IMR-90 (cell line): ENCODE results near the gene ZNF200. TPM values are rescaled to one million over a fixed set of nuclear protein-coding genes. Genes with fewer than 3 reads are reported as not detected.

Experiments used
- ATAC-seq: fragments of 200-7000 bp; cut with Tn5 transposase; 2 replicates; pipeline ENCODE4 v1.9.1; 2020; ENCODE audit warnings: low read depth, mild to moderate bottlenecking, moderate library complexity
- BruUV-seq: library from RNA; stranded (reverse); fragments of 400-500 nt; replicated peaks from 2 replicates; lab custom pipeline; 2021; lab: Mats Ljungman, UMichigan
- CTCF ChIA-PET: fragments of 300-600 bp; formaldehyde crosslinking; extraction: SDS; loops from one replicate; lab custom pipeline; 2021; ENCODE audit warnings: antibody characterized with exemption; lab: Yijun Ruan, JAX
- POLR2A ChIA-PET: fragments of 300-600 bp; sonication (Branson Sonifier 250); formaldehyde crosslinking; loops from one replicate; lab custom pipeline; 2022; ENCODE audit warnings: antibody characterized with exemption; ENCODE audit not compliant: unreplicated experiment; lab: Charles Lee
- DNase-seq: peaks from one replicate; pipeline ENCODE4 v3.0.0; 2013
- H2AFZ ChIP-seq: replicated peaks from 2 replicates; pipeline ENCODE3; 2013; ENCODE audit warnings: low read length, mild to moderate bottlenecking; ENCODE audit not compliant: poor library complexity
- H2AK5ac ChIP-seq: 2 replicates; pipeline ENCODE4 v1.6.1; 2013; ENCODE audit warnings: low read depth, low read length, inconsistent platforms
- H2AK9ac ChIP-seq: replicated peaks from 2 replicates; pipeline ENCODE3; 2013; ENCODE audit warnings: mild to moderate bottlenecking, low read depth, low read length, moderate library complexity; ENCODE audit not compliant: poor library complexity
- H2BK120ac ChIP-seq: 2 replicates; pipeline ENCODE4 v1.6.1; 2013; ENCODE audit warnings: low read depth, low read length, inconsistent platforms
- H2BK15ac ChIP-seq: 3 replicates; pipeline ENCODE4 v1.6.1; 2013; ENCODE audit warnings: low read depth, low read length, inconsistent platforms
- H2BK20ac ChIP-seq: 2 replicates; pipeline ENCODE4 v1.6.1; 2013; ENCODE audit warnings: low read depth, mild to moderate bottlenecking, inconsistent platforms, low read length, moderate library complexity
- H2BK5ac ChIP-seq: 2 replicates; pipeline ENCODE4 v1.6.1; 2013; ENCODE audit warnings: mild to moderate bottlenecking, low read depth, low read length, inconsistent platforms; ENCODE audit not compliant: poor library complexity, severe bottlenecking
- H3K14ac ChIP-seq: replicated peaks from 2 replicates; pipeline ENCODE4 v1.6.1; 2013; ENCODE audit warnings: low read depth, low read length, inconsistent platforms
- H3K18ac ChIP-seq: 2 replicates; pipeline ENCODE4 v1.6.1; 2013; ENCODE audit warnings: low read depth, low read length, control low read depth
- H3K23ac ChIP-seq: 2 replicates; pipeline ENCODE4 v1.6.1; 2013; ENCODE audit warnings: low read depth, low read length, inconsistent platforms
- H3K27ac ChIP-seq: 2 replicates; pipeline ENCODE4 v1.5.1; 2013; ENCODE audit warnings: mild to moderate bottlenecking, control low read depth, low read length; ENCODE audit not compliant: insufficient read depth
- H3K27me3 ChIP-seq: 2 replicates; pipeline ENCODE4 v1.6.1; 2013; ENCODE audit warnings: low read length; ENCODE audit not compliant: control insufficient read depth, insufficient read depth
- H3K36me3 ChIP-seq: 2 replicates; pipeline ENCODE4 v1.6.1; 2013; ENCODE audit warnings: low read length, mixed read lengths; ENCODE audit not compliant: control insufficient read depth, insufficient read depth
- H3K4ac ChIP-seq: 2 replicates; pipeline ENCODE4 v1.6.1; 2013; ENCODE audit warnings: low read depth, low read length, inconsistent platforms
- H3K4me1 ChIP-seq: 2 replicates; pipeline ENCODE4 v1.6.1; 2013; ENCODE audit warnings: low read length, mixed read lengths; ENCODE audit not compliant: control insufficient read depth, insufficient read depth
- H3K4me2 ChIP-seq: 2 replicates; pipeline ENCODE4 v1.6.1; 2013; ENCODE audit warnings: low read depth, mild to moderate bottlenecking, control low read depth, low read length, moderate library complexity
- H3K4me3 ChIP-seq: 2 replicates; pipeline ENCODE4 v1.5.1; 2013; ENCODE audit warnings: low read depth, mild to moderate bottlenecking, control low read depth, low read length, moderate library complexity; ENCODE audit not compliant: insufficient read depth
- H3K56ac ChIP-seq: 2 replicates; pipeline ENCODE4 v1.6.1; 2013; ENCODE audit warnings: low read length, inconsistent platforms; ENCODE audit not compliant: insufficient read depth; ENCODE audit errors: extremely low read depth
- H3K79me1 ChIP-seq, 2 experiments: 2 replicates each; pipeline ENCODE4 v1.6.1; 2013; ENCODE audit warnings: low read length in 2 of 2, inconsistent platforms in 1 of 2, low read depth in 1 of 2
- H3K9ac ChIP-seq: 2 replicates; pipeline ENCODE4 v1.6.1; 2013; ENCODE audit warnings: low read depth, low read length, control low read depth
- H3K9me1 ChIP-seq: 2 replicates; pipeline ENCODE4 v1.6.1; 2013; ENCODE audit warnings: low read length, inconsistent platforms; ENCODE audit not compliant: insufficient read depth
- H3K9me3 ChIP-seq: 2 replicates; pipeline ENCODE4 v1.6.1; 2013; ENCODE audit warnings: low read length; ENCODE audit not compliant: control insufficient read depth, insufficient read depth
- H4K20me1 ChIP-seq: 2 replicates; pipeline ENCODE4 v1.6.1; 2013; ENCODE audit warnings: low read length, inconsistent platforms; ENCODE audit not compliant: insufficient read depth
- H4K5ac ChIP-seq: 2 replicates; pipeline ENCODE4 v1.6.1; 2013; ENCODE audit warnings: mild to moderate bottlenecking, low read depth, low read length, control low read depth
- H4K8ac ChIP-seq, 2 experiments: 2 replicates each; pipeline ENCODE4 v1.6.1; 2013; ENCODE audit warnings: low read depth in 2 of 2, low read length in 2 of 2, control low read depth in 1 of 2, inconsistent platforms in 1 of 2
- H4K91ac ChIP-seq: 2 replicates; pipeline ENCODE4 v1.6.1; 2013; ENCODE audit warnings: low read depth, low read length, inconsistent platforms; ENCODE audit not compliant: insufficient read depth
- BHLHE40 ChIP-seq: fragments of 150-350 bp; IDR thresholded peaks from 2 replicates; pipeline ENCODE4 v1.6.1; 2016; ENCODE audit warnings: mild to moderate bottlenecking, low read depth, low read length
- CEBPB ChIP-seq: IDR thresholded peaks from 2 replicates; pipeline ENCODE4 v1.6.1; 2012; ENCODE audit warnings: low read depth, low read length, improper control_type of control experiment
- CHD1 ChIP-seq: IDR thresholded peaks from 2 replicates; pipeline ENCODE4 v1.6.1; 2012; ENCODE audit warnings: low read depth, low read length, improper control_type of control experiment
- FOS ChIP-seq: fragments of 150-350 bp; IDR thresholded peaks from 2 replicates; pipeline ENCODE4 v1.6.1; 2016; ENCODE audit warnings: low read depth, low read length
- MAFK ChIP-seq: IDR thresholded peaks from 2 replicates; pipeline ENCODE4 v1.6.1; 2012; ENCODE audit warnings: low read depth, low read length, improper control_type of control experiment
- MAZ ChIP-seq: IDR thresholded peaks from 2 replicates; pipeline ENCODE4 v1.6.1; 2012; ENCODE audit warnings: low read depth, mild to moderate bottlenecking, low read length, improper control_type of control experiment, moderate library complexity, borderline replicate concordance
- MXI1 ChIP-seq: IDR thresholded peaks from 2 replicates; pipeline ENCODE4 v1.6.1; 2012; ENCODE audit warnings: low read depth, mild to moderate bottlenecking, low read length, moderate library complexity, borderline replicate concordance
- NFE2L2 ChIP-seq: fragments of 150-350 bp; IDR thresholded peaks from 2 replicates; pipeline ENCODE4 v1.6.1; 2016; ENCODE audit warnings: low read depth, mild to moderate bottlenecking, low read length
- POLR2A ChIP-seq: IDR thresholded peaks from 2 replicates; pipeline ENCODE4 v1.6.1; 2012; ENCODE audit warnings: mild to moderate bottlenecking, low read depth, low read length
- RCOR1 ChIP-seq: IDR thresholded peaks from 2 replicates; pipeline ENCODE4 v1.6.1; 2012; ENCODE audit warnings: mild to moderate bottlenecking, low read length, improper control_type of control experiment; ENCODE audit not compliant: insufficient replicate concordance
- RFX5 ChIP-seq: IDR thresholded peaks from 2 replicates; pipeline ENCODE4 v1.8.0; 2012; ENCODE audit warnings: low read depth, mild to moderate bottlenecking, low read length, moderate library complexity
- SMC3 ChIP-seq: fragments of 150-350 bp; IDR thresholded peaks from 2 replicates; pipeline ENCODE4 v1.6.1; 2016; ENCODE audit warnings: low read depth, mild to moderate bottlenecking, antibody characterized with exemption, low read length, moderate library complexity
- WGBS, 2 experiments: methylation state at CpG; one replicate each; pipeline versions ENCODE4 v1.1.5 to v1.1.7; 2013; ENCODE audit warnings: missing lambda C conversion rate in 2 of 2; ENCODE audit not compliant: insufficient read length in 1 of 2; ENCODE audit errors: extremely low coverage in 2 of 2; 5-methylcytosine and 5-hydroxymethylcytosine counted together
- dilution Hi-C: fragments of 300-500 bp; cut with HindIII; formaldehyde crosslinking; loops from one replicate; pipeline ENCODE4 v1.14.3; 2018; ENCODE audit warnings: low sequenced_read_pairs; ENCODE audit not compliant: unreplicated experiment
- in situ Hi-C: fragments of 300-500 bp; cut with MboI; formaldehyde crosslinking; loops from 3 replicates; pipeline ENCODE4 v1.14.3; 2019; ENCODE audit warnings: low sequenced_read_pairs, inconsistent platforms, mixed read lengths
- intact Hi-C: fragments of 100-400 bp; cut with micrococcal nuclease; formaldehyde crosslinking; loops from 2 replicates; pipeline ENCODE4 v1.10.0; 2022
- polyA plus RNA-seq, 3 experiments: library from polyadenylated mRNA; depleted of rRNA; stranded (reverse); fragments of >200 nt; gene quantifications; 2 replicates each; pipeline ENCODE4 v1.2.3, GENCODE V29; 2012; ENCODE audit warnings: low replicate concordance in 1 of 3
- total RNA-seq: library from RNA; depleted of rRNA; stranded (reverse); fragments of >200 nt; gene quantifications from 2 replicates; pipeline ENCODE4 v1.2.3, GENCODE V29; 2012
- TF ChIP-seq, protein P1 (sequence below): conservative IDR thresholded peaks from 2 replicates; pipeline ENCODE4 v1.5.1; 2012; ENCODE audit warnings: mild to moderate bottlenecking, low read depth, low read length, improper control_type of control experiment
- TF ChIP-seq, protein P2 (sequence below): fragments of 150-350 bp; IDR thresholded peaks from 2 replicates; pipeline ENCODE4 v1.6.1; 2017; ENCODE audit warnings: mild to moderate bottlenecking, antibody characterized with exemption, low read length, low read depth

The ZNF200 gene
- total and polyA plus RNA-seq, 2 of the 4 experiments (the other 2 are of a cell fraction), result 3.7 to 7.5 TPM

DNA sequence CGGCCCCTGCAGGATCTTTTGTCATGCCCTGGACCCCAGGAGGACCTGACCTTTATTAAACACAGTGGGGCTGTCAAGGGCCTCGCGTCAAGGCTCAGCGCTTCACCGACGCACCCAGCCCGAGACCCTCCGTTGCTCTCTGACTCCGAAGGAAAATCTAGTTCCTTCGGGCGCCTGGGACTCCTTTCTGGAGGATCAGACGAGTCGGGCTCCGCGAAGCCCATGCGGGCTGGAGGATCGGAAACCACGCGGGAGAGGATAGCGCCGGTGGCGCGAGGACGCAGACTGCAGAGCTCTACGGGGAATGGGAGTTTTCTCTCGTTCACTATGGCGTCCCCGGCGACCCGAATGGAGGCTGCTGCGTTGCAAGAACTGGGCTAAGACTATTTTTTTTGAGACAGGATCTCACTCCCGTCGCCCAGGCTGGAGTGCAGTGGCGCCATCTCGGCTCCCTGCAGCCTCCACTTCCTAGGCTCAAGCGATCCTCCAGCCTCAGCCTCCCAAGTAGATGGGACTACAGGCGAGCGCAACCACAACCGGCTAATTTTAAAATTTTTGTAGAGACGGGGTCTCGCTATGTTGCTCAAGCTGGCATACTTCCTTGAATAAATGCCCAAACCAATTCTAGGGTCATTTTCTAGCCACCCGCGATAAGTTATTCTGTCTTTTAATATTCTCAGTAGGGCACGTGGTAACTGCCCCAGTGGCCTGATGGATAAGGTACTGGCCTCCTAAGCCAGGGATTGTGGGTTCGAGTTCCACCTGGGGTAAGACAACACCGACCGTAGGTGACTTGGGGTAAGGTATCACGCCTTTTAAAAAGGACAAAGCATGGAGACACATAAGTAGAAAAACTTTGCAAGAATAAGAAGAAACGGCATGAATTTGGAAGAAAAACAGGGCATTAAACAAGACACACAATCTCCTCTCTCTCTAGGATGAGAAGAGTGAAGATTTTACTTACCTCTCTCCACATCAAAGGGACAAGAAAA, 41.4 kb downstream of the ZNF200 start:
- Histone ChIP-seq H3K4me1 (peaks cover 2% of the 10 kb centered on the region; the same call in 1 of the 2 replicates), H3K23ac (no peak overlapping the region), H3K4ac (no peak overlapping the region), H3K14ac (no peak overlapping the region), H3K4me3 (no peak overlapping the region), H4K20me1 (no peaks in the 10 kb centered on the region; the same call in 1 of the 2 replicates), H3K36me3 (no peaks in the 10 kb centered on the region), H3K79me1 (no peaks in the 10 kb centered on the region), H4K91ac (no peak overlapping the region), H4K8ac (no peak overlapping the region), H2AK5ac (no peak overlapping the region), H3K27me3 (peaks cover 11% of the 10 kb centered on the region; the same call in 1 of the 2 replicates), H3K9me3 (no peaks in the 10 kb centered on the region), H3K56ac (no peak overlapping the region), H2BK20ac (no peak overlapping the region), H2BK120ac (no peak overlapping the region), H3K4me2 (no peak overlapping the region), H2AK9ac (no peak overlapping the region), H4K5ac (no peak overlapping the region), H2BK5ac (no peak overlapping the region), H3K9ac (no peak overlapping the region), H3K18ac (no peak overlapping the region), H2AFZ (no peak overlapping the region), H2BK15ac (no peak overlapping the region), H3K9me1 (no peaks in the 10 kb centered on the region), H3K27ac (no peak overlapping the region)
- DNase-seq (no peak), ATAC-seq (no peak)
- CTCF ChIA-PET, result no interaction called here
- 64% methylated on average over 27 of the region's 49 CpGs; no CpG with 5 or more reads in 1 of the 2 experiments for WGBS, 2 experiments
- intact Hi-C loops, result no loop called here
- TF ChIP-seq POLR2A (no peak), NFE2L2 (no peak), CHD1 (no peak), CEBPB (no peak), MXI1 (no peak), SMC3 (no peak), MAFK (no peak), FOS (no peak), RCOR1 (no peak), BHLHE40 (no peak), RFX5 (no peak), MAZ (no peak)
- TF ChIP-seq, protein P1, sequence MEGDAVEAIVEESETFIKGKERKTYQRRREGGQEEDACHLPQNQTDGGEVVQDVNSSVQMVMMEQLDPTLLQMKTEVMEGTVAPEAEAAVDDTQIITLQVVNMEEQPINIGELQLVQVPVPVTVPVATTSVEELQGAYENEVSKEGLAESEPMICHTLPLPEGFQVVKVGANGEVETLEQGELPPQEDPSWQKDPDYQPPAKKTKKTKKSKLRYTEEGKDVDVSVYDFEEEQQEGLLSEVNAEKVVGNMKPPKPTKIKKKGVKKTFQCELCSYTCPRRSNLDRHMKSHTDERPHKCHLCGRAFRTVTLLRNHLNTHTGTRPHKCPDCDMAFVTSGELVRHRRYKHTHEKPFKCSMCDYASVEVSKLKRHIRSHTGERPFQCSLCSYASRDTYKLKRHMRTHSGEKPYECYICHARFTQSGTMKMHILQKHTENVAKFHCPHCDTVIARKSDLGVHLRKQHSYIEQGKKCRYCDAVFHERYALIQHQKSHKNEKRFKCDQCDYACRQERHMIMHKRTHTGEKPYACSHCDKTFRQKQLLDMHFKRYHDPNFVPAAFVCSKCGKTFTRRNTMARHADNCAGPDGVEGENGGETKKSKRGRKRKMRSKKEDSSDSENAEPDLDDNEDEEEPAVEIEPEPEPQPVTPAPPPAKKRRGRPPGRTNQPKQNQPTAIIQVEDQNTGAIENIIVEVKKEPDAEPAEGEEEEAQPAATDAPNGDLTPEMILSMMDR, result no peak
- TF ChIP-seq, protein P2, sequence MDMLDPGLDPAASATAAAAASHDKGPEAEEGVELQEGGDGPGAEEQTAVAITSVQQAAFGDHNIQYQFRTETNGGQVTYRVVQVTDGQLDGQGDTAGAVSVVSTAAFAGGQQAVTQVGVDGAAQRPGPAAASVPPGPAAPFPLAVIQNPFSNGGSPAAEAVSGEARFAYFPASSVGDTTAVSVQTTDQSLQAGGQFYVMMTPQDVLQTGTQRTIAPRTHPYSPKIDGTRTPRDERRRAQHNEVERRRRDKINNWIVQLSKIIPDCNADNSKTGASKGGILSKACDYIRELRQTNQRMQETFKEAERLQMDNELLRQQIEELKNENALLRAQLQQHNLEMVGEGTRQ, result no peak
- dilution Hi-C loops, result no loop called here
- no TSS peak for BruUV-seq
- in situ Hi-C loops, result no loop called here
- POLR2A ChIA-PET, result no interaction called here
